HG03025 (cell line): ENCODE results near the gene PAX2.

ENCODE experiments used
- ATAC-seq: cut with Tn5 transposase; IDR thresholded peaks from one replicate; pipeline ENCODE4 v1.9.1; 2021; ENCODE audit warnings: mild to moderate bottlenecking, moderate library complexity; ENCODE audit not compliant: unreplicated experiment, low FRiP score

Gene PAX2

DNA sequence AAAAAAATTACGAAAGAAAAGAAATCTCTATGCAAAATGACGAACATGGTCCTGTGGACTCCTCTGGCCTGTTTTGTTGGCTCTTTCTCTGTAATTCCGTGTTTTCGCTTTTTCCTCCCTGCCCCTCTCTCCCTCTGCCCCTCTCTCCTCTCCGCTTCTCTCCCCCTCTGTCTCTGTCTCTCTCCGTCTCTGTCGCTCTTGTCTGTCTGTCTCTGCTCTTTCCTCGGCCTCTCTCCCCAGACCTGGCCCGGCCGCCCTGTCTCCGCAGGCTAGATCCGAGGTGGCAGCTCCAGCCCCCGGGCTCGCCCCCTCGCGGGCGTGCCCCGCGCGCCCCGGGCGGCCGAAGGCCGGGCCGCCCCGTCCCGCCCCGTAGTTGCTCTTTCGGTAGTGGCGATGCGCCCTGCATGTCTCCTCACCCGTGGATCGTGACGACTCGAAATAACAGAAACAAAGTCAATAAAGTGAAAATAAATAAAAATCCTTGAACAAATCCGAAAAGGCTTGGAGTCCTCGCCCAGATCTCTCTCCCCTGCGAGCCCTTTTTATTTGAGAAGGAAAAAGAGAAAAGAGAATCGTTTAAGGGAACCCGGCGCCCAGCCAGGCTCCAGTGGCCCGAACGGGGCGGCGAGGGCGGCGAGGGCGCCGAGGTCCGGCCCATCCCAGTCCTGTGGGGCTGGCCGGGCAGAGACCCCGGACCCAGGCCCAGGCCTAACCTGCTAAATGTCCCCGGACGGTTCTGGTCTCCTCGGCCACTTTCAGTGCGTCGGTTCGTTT is 83.9 kb downstream of the PAX2 start:
- no peak for ATAC-seq

- no peak for ATAC-seq
Measured at GRCh38 chr10:100829933-100830727, 84.7 kb downstream of the PAX2 start.

DNA sequence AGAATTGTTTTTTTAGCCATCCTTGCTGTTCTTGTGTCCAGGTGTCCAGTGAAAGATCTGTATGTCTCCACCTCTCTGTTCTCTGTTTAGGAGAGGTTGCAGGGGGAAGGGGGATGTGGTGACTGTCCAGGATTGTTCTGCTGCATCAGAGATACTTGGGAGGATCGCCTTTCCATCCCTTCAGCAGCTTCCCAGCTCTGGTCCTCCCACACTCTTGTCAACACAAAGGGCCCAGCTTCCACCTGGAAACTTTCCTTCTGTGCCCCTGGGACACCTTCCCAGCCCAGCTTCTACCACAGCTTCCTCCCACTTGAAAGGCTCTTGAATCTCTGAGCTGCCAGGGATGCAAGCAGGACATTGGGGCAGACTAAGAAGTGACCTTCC is 85.3 kb downstream of the PAX2 start:
- no peak for ATAC-seq

GRCh38 chr10:100831742-100832141 is 86.4 kb downstream of the PAX2 start:
- no peak for ATAC-seq

- ATAC-seq: no peak
Measured at GRCh38 chr10:100835810-100836209, 90.4 kb downstream of the PAX2 start.

- ATAC-seq: no peak
Measured at GRCh38 chr10:100836891-100837290, 91.5 kb downstream of the PAX2 start.

DNA sequence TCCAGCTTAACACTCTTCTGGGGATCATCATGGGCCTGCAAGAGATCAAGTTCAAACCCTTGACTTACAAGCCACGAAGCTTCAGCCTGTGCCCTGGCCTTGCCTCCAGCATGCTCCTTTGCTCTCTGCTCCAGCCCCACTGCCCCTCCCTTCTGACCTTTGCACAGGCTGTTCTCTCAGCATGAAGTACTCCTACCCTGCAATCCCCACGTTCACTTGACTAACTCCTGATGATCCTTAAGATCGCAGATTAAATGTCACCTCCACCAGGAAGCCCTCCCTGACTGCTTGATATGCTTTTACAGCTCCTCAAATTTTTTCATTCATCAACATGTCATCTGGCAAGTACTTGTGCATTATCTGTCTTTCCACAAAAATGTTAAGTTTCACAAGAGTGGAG is 91.9 kb downstream of the PAX2 start:
- no peak for ATAC-seq

DNA sequence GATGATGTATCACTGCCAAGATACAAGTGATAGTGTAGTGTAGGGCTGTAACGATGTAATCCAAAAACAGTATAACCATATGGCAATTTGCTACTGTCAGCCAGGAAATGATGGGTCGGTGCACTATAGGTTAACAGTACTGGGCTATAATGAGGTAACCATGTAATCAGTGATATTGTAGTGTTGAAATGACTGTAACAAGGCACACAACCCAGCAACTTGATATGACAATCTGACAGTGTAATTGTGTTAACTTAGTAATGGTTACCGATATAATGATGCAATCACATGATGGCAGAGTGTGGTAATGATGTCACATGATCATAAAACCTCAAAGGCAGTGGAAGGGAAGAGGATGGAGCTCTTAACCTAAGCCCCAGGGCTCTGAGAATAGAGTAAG is 93.6 kb downstream of the PAX2 start:
- no peak for ATAC-seq

GRCh38 chr10:100841528-100841927 is 96.1 kb downstream of the PAX2 start:
- ATAC-seq: no peak

DNA sequence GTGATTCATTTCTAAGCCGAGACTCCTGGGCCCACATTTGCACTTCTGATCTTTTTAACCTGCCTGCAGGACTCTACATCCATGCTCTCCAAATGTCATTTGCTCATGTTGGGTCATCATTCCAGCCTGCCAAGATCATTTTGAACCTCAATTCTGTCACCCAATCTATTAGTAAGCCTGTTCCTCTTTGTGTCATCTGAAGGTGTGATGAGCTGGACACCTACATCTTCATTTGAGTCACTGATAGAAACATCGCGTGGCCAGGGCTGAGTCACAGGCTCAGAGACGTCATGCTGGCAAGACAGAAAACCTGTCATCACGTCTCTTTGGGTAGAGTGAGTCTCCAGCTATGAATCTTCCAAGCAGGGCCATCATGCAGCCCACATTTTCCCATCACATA is 102.1 kb downstream of the PAX2 start:
- ATAC-seq: no peak

DNA sequence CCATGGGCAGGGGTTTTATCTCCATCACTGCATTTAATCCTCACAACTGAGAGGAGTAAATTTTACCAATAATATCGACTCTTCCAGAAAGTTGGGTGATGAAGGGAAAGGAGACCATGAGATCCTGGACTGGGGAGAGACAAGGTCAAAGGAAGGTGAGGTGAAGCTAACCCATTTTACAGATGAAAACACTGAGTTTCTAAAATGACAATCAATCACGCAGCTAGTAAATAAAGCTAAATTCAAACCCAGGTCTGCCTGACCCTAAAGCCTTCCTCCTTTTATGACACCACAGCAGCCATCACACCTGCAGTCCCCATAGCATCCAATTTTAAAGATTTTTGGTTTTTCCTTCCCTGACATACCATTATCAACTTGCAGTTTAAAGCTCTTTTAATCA is 103.4 kb downstream of the PAX2 start:
- no peak for ATAC-seq

GRCh38 chr10:100858261-100858660 is 112.9 kb downstream of the PAX2 start:
- no peak for ATAC-seq

DNA sequence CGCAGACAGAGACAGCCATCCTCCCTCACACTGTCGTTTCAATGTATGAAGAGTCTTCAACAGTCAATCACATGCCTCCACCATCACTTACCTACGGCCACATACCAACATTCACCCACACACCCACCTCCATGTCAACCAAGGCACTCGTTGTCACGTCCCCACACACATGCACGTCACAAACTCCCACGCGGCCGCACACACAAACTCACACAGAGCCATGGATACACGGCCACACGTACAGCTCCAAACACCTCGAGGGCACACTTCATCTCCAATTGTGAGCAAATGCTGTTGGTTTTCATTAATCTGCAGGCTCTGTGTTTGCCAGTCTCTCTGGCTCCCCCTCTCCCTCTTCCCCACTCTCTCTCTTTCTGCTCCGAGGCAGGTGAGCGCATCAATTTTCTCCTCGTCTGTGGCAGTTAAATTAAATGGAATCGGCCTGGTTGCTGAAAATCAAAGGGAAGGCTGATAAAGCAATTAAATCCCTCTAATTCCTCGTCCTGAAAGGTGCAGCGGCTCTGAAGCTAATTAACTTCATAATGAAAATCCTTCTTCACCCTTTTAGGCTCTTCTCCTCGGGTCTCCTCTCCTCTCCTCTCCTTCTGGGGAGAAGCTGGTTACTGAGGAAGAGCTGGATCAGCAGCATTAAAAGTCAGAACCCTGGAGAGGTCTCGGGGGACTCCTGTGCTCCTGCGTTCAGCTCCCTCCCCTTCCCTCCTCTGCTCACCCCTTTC is 113.5 kb downstream of the PAX2 start:
- ATAC-seq: no peak

DNA sequence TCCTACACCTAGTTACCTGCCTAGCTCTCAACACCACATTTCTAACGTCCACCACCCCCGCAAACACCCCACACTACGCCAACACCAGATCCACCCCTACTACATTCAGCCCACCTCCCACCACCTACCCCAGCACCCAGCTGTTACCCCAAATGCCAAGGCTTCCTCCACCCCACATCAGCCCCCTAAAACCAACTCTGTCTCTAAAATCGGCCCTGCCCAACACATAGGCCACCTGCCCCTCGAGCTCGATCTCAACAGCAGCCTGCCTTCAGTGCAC is 114.0 kb downstream of the PAX2 start:
- ATAC-seq: no peak

DNA sequence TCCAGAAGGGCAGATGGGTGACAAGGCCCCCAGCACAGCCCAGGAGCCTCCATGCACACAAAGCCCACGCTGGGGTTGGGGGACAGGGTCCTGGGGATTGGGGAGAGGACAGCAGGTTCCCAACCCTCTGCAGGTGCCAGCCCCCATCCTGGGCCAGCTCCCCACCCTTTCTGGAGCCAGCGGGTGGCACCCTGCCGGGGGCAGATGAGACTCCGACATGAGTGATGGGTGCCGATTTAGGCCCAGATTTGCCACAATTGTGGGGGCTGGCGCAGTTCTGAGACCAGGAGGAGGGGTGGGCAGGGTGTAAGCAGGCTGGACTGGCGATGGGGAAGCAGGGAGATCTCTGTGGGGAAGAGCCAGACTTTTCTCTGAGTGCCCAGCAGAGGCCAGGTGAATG is 118.1 kb downstream of the PAX2 start:
- no peak for ATAC-seq

DNA sequence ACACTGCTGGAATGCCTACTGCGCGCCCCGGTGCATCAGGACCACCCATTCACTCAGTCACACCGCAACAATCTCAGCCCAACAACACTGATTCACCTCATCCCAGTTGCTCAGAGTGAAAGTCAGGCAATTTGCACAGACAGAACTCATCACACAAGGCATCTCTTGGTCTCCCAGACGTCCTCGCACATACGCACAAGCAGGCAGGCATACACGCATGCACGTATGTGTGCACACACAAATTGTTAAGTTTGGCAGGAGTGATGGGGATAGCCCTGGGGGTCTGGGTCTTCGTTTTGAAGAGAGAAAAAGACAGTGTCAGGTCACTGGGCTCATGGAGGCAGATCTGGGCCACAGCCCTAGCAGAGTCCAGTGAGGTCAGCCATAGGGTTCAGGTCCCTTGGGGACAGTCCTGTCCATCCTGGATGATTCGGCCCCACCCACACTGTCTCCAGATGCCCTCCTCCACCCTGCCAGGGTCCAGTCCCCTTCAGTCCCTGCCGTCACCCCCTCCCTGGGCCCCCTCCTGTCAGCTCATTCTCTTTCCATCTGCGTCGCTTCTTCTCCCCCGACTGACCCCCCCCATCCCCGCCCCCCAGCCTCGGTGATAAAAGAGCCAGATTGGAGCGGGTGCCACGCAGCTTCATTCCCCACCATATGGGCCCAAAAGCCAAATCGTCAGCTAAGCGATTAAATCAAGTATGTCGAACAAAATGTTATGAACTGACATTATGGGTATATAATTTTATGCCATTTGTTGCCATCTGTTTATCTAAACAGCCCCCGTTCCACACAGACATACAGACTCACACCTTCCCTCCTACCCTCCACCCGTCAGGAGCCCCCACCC is 118.9 kb downstream of the PAX2 start:
- no peak for ATAC-seq

DNA sequence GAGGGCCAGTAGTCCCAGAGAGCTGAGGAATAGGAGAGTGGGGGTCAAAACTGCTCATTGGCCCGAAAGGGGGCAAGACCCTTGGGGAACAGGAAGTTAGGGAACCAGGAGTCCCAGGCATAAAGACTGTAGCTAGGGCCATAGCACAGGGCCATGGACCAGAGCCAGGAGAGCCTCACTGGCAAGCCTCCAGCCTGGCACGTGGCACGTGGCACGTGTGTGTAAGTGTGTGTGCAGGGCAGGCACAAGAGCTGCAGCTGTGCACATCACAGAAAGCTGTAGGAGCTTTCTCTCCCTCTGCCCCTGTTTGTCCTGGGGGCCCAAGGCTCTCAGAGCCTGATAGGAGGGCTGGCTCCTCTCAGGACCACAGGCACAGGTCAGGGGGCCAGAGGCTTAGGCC is 119.6 kb downstream of the PAX2 start:
- ATAC-seq: no peak

GRCh38 chr10:100866010-100866409 is 120.6 kb downstream of the PAX2 start:
- ATAC-seq: no peak

DNA sequence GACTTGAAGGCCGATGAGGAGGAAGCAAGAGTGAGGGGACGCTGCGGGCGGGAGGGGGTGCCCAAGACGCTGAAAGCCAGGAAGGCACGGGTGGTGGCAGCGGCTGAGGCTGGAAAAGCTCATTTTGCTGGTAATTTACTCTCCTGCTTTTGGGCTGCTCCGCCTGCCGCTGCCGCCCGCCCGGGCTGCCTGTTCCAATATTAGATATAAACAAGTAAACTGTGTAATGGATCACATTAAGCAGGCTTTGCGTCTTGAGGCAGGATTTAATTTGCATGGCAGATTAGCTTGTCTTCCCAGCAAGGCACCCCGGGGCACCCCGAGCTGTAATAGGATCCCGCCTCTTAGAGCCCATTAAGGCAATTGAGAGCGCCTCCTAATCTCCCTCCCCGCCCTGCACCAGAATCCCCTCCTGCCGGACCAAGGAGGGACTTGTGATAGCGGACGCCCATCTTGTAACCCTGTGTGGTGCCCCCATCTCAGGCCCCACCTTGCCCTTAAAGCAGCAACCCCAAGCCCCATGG is 121.3 kb downstream of the PAX2 start:
- ATAC-seq: no peak

DNA sequence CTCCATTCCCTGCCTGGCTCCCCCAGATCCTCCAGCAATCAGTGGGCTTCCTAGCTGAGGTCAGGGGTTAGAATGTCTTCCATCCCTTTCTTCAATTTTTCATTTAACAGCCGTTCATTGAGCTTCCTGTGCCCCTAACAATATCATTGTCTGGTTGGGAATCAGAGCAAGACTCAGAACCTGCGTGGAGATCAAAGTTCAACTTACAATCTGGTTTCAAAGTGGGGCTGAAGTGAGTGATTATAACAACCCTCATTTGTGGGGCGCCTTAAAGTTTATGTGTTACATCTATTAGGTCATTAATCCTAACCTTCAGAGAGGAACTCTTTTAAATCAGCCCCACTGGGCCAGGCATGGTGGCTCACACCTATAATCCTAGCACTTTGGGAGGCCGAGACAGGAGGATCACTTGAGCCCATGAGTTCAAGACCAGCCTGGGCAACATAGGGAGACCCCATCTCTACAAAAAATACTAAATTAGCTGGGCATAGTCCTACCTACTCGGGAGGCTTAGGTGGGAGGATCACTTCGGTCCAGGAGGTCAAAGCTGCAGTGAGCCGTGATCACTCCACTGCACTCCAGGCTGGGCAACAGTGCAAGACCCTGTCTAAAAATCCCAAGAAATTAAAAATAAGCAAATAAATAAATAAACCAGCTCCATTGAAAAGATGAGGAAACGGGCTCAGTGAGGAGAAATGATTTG is 122.0 kb downstream of the PAX2 start:
- ATAC-seq: no peak
